Hepatocyte (in vitro differentiated cells): ENCODE results near the gene COA1.

Experiments used
- EZH2 ChIP-seq: fragments of 200-600 bp; sonication (generic); IDR thresholded peaks from 2 replicates; pipeline ENCODE4 v1.6.1; 2016; ENCODE audit warnings: antibody characterized with exemption, mild to moderate bottlenecking, borderline replicate concordance
- TF ChIP-seq, protein P1 (sequence below): fragments of 200-600 bp; sonication (generic); IDR thresholded peaks from 2 replicates; pipeline ENCODE4 v1.5.1; 2016; ENCODE audit warnings: antibody characterized with exemption, mild to moderate bottlenecking; ENCODE audit not compliant: poor library complexity

DNA sequence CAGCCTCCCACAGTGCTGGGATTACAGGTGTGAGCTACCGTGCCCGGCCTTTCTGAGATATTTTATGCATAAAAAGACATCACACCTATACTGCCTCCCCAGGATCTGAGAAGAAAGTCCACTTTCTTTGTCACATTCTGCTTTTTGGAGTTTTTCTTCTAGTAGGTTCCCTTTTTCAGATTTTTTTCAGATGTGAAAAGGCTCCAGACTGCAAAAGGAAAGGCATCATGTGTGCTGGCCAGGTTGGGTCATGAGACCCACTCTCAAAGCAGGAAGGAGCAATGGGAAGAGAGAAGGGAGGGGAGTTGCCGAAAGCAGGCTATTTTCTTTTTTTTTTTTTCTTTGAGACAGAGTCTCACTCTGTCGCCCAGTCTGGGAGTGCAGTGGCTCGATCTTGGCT, 40.0 kb upstream of the COA1 start:
- TF ChIP-seq, protein P1, sequence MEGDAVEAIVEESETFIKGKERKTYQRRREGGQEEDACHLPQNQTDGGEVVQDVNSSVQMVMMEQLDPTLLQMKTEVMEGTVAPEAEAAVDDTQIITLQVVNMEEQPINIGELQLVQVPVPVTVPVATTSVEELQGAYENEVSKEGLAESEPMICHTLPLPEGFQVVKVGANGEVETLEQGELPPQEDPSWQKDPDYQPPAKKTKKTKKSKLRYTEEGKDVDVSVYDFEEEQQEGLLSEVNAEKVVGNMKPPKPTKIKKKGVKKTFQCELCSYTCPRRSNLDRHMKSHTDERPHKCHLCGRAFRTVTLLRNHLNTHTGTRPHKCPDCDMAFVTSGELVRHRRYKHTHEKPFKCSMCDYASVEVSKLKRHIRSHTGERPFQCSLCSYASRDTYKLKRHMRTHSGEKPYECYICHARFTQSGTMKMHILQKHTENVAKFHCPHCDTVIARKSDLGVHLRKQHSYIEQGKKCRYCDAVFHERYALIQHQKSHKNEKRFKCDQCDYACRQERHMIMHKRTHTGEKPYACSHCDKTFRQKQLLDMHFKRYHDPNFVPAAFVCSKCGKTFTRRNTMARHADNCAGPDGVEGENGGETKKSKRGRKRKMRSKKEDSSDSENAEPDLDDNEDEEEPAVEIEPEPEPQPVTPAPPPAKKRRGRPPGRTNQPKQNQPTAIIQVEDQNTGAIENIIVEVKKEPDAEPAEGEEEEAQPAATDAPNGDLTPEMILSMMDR = no peak
- TF ChIP-seq EZH2 = no peak
